HepG2 (cell line): ENCODE data around the gene TMBIM6. TPM values are rescaled to one million over a fixed set of nuclear protein-coding genes. Genes with fewer than 3 reads are reported as not detected.

Source experiments
- CENPX ChIP-seq: sonication (generic); formaldehyde crosslinking; IDR thresholded peaks from 2 replicates; pipeline ENCODE4 v1.9.0; 2021; ENCODE audit warnings: mild to moderate bottlenecking, missing genetic modification reagents, moderate library complexity
- FOXO4 ChIP-seq: sonication (generic); formaldehyde crosslinking; conservative IDR thresholded peaks from 2 replicates; pipeline ENCODE4 v1.8.1; 2023; ENCODE audit warnings: missing genetic modification reagents
- HES4 ChIP-seq: sonication (generic); formaldehyde crosslinking; IDR thresholded peaks from 2 replicates; pipeline ENCODE4 v1.9.0; 2021; ENCODE audit warnings: mild to moderate bottlenecking, missing genetic modification reagents, borderline replicate concordance
- LCORL ChIP-seq, 2 experiments: fragments of 450-650 bp in 1 of 2; sonication (generic) in 1 of 2; formaldehyde crosslinking in 1 of 2; IDR thresholded peaks; 2 replicates each; pipeline versions ENCODE4 v1.5.0 to v1.6.1; 2017 to 2020; ENCODE audit warnings: antibody characterized with exemption in 1 of 2, missing genetic modification reagents in 1 of 2
- MXD4 ChIP-seq: IDR thresholded peaks from 2 replicates; pipeline ENCODE4 v1.6.1; 2016; ENCODE audit warnings: mild to moderate bottlenecking, missing biosample characterization, missing genetic modification reagents
- NR0B2 ChIP-seq: sonication (generic); formaldehyde crosslinking; IDR thresholded peaks from 2 replicates; pipeline ENCODE4 v1.4.0; 2020; ENCODE audit warnings: mild to moderate bottlenecking, missing genetic modification reagents
- POLR2AphosphoS2 ChIP-seq: IDR thresholded peaks from 2 replicates; pipeline ENCODE4 v1.6.1; 2011; ENCODE audit warnings: low read depth, low read length, improper control_type of control experiment
- PRMT3 ChIP-seq: sonication (generic); formaldehyde crosslinking; IDR thresholded peaks from 2 replicates; pipeline ENCODE4 v1.8.1; 2022; ENCODE audit warnings: low read depth, mild to moderate bottlenecking, moderate library complexity, missing genetic modification reagents, borderline replicate concordance
- REL ChIP-seq: sonication (generic); formaldehyde crosslinking; conservative IDR thresholded peaks from 2 replicates; pipeline ENCODE4 v1.8.0; 2022; ENCODE audit warnings: mild to moderate bottlenecking, missing genetic modification reagents, moderate library complexity
- SIX1 ChIP-seq: sonication (generic); formaldehyde crosslinking; IDR thresholded peaks from 2 replicates; pipeline ENCODE4 v1.4.0; 2020; ENCODE audit warnings: missing genetic modification reagents, borderline replicate concordance
- SP2 ChIP-seq: sonication (generic); formaldehyde crosslinking; IDR thresholded peaks from 2 replicates; pipeline ENCODE4 v1.5.1; 2020; ENCODE audit warnings: mild to moderate bottlenecking, missing genetic modification reagents
- THAP11 ChIP-seq: IDR thresholded peaks from 2 replicates; pipeline ENCODE4 v1.6.1; 2016; ENCODE audit warnings: missing biosample characterization, missing genetic modification reagents
- TSC22D2 ChIP-seq: sonication (generic); formaldehyde crosslinking; IDR thresholded peaks from 2 replicates; pipeline ENCODE4 v1.5.1; 2020; ENCODE audit warnings: missing genetic modification reagents, mild to moderate bottlenecking, borderline replicate concordance
- ZMYM2 ChIP-seq: sonication (generic); formaldehyde crosslinking; IDR thresholded peaks from 2 replicates; pipeline ENCODE4 v1.8.0; 2022; ENCODE audit warnings: mild to moderate bottlenecking, missing genetic modification reagents
- ZNF530 ChIP-seq: sonication (generic); formaldehyde crosslinking; IDR thresholded peaks from 2 replicates; pipeline ENCODE4 v1.5.0; 2020; ENCODE audit warnings: low read depth, mild to moderate bottlenecking, missing genetic modification reagents
- ZNF562 ChIP-seq: sonication (generic); formaldehyde crosslinking; IDR thresholded peaks from 2 replicates; pipeline ENCODE4 v1.8.0; 2022; ENCODE audit warnings: missing genetic modification reagents, borderline replicate concordance
- ZNF580 ChIP-seq: IDR thresholded peaks from 2 replicates; pipeline ENCODE4 v1.6.1; 2016; ENCODE audit warnings: low read depth, borderline replicate concordance
- ZNF616 ChIP-seq: sonication (generic); formaldehyde crosslinking; IDR thresholded peaks from 2 replicates; pipeline ENCODE4 v1.5.0; 2020; ENCODE audit warnings: low read depth, mild to moderate bottlenecking, missing genetic modification reagents
- polyA plus RNA-seq, 8 experiments: library from polyadenylated mRNA; depleted of rRNA in 3 of 8; stranded (reverse) in 7 of 8; unstranded in 1 of 8; fragments of >200 nt; fragmentation: Illumina TruSeq in 4 of 8; extraction: Trizol in 4 of 8; gene quantifications; 2 replicates each; pipeline versions ENCODE4 v1.2.1 to v1.2.3, GENCODE V29; 2011 to 2016; ENCODE audit warnings: low read depth in 4 of 8, missing spikeins in 1 of 8, mixed read lengths in 1 of 8; ENCODE audit not compliant: insufficient read depth in 1 of 8
- total RNA-seq, 5 experiments: library from RNA; depleted of rRNA; stranded (reverse); fragments of >200 nt; fragmentation: Illumina TruSeq; extraction: Trizol; gene quantifications; 2 replicates each; pipeline ENCODE4 v1.2.3, GENCODE V29; 2016; ENCODE audit warnings: low read depth in 1 of 5
- TF ChIP-seq, protein P1 (sequence below): sonication (generic); formaldehyde crosslinking; IDR thresholded peaks from 2 replicates; pipeline ENCODE4 v1.4.0; 2020; ENCODE audit warnings: mild to moderate bottlenecking, missing genetic modification reagents
- TF ChIP-seq, protein P2 (sequence below), 2 experiments: IDR thresholded peaks; 2 replicates each; pipeline ENCODE4 v1.6.1; 2011 to 2012; ENCODE audit warnings: low read length in 2 of 2, borderline replicate concordance in 1 of 2, low read depth in 1 of 2, mild to moderate bottlenecking in 1 of 2, moderate library complexity in 1 of 2

TMBIM6 gene
- total and polyA plus RNA-seq, 2 of the 13 experiments (the other 11 are each of a cell fraction or from before 2014, with no cell fraction given): 412 to 468 TPM

- TF ChIP-seq ZNF580 (CRISPR knock-in tag) (no peak), TSC22D2 (CRISPR knock-in tag) (no peak), REL (CRISPR knock-in tag) (no peak), ZMYM2 (no peak), ZNF562 (CRISPR knock-in tag) (no peak), ZNF530 (CRISPR knock-in tag) (no peak), ZNF616 (no peak), LCORL (IDR thresholded peaks at IDR 0.05) (no peak), LCORL (CRISPR knock-in tag; IDR thresholded peaks at IDR 0.05) (no peak), CENPX (no peak), MXD4 (CRISPR knock-in tag) (no peak; the same call in 1 of the 2 replicates), NR0B2 (CRISPR knock-in tag) (no peak), HES4 (CRISPR knock-in tag) (no peak), FOXO4 (CRISPR knock-in tag) (no peak), SP2 (CRISPR knock-in tag) (no peak), POLR2AphosphoS2 (no peak), THAP11 (CRISPR knock-in tag) (peak; percentile 29; the same call in 1 of the 2 replicates), SIX1 (CRISPR knock-in tag) (peak; percentile 98), PRMT3 (CRISPR knock-in tag) (no peak)
- TF ChIP-seq, protein P1, sequence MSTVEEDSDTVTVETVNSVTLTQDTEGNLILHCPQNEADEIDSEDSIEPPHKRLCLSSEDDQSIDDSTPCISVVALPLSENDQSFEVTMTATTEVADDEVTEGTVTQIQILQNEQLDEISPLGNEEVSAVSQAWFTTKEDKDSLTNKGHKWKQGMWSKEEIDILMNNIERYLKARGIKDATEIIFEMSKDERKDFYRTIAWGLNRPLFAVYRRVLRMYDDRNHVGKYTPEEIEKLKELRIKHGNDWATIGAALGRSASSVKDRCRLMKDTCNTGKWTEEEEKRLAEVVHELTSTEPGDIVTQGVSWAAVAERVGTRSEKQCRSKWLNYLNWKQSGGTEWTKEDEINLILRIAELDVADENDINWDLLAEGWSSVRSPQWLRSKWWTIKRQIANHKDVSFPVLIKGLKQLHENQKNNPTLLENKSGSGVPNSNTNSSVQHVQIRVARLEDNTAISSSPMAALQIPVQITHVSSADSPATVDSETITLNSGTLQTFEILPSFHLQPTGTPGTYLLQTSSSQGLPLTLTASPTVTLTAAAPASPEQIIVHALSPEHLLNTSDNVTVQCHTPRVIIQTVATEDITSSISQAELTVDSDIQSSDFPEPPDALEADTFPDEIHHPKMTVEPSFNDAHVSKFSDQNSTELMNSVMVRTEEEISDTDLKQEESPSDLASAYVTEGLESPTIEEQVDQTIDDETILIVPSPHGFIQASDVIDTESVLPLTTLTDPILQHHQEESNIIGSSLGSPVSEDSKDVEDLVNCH (CRISPR knock-in tag): no peak
- TF ChIP-seq, protein P2, sequence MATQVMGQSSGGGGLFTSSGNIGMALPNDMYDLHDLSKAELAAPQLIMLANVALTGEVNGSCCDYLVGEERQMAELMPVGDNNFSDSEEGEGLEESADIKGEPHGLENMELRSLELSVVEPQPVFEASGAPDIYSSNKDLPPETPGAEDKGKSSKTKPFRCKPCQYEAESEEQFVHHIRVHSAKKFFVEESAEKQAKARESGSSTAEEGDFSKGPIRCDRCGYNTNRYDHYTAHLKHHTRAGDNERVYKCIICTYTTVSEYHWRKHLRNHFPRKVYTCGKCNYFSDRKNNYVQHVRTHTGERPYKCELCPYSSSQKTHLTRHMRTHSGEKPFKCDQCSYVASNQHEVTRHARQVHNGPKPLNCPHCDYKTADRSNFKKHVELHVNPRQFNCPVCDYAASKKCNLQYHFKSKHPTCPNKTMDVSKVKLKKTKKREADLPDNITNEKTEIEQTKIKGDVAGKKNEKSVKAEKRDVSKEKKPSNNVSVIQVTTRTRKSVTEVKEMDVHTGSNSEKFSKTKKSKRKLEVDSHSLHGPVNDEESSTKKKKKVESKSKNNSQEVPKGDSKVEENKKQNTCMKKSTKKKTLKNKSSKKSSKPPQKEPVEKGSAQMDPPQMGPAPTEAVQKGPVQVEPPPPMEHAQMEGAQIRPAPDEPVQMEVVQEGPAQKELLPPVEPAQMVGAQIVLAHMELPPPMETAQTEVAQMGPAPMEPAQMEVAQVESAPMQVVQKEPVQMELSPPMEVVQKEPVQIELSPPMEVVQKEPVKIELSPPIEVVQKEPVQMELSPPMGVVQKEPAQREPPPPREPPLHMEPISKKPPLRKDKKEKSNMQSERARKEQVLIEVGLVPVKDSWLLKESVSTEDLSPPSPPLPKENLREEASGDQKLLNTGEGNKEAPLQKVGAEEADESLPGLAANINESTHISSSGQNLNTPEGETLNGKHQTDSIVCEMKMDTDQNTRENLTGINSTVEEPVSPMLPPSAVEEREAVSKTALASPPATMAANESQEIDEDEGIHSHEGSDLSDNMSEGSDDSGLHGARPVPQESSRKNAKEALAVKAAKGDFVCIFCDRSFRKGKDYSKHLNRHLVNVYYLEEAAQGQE (IDR thresholded peaks at IDR 0.05; ENCODE audit: borderline replicate concordance in 1 of 2, low read depth in 1 of 2, low read length in 2 of 2): peak in 1 of 2 experiments; percentile 73; a peak in 1 of 4 replicates
These were observed 694 bp downstream of the TMBIM6 start (continued) for GRCh38 chr12:49741882-49742620.
